Stimulated activated naive CD4-positive, alpha-beta T cell (primary cell): ENCODE results near the gene FGF12.

ENCODE experiments used
- DNase-seq, 6 experiments: peaks; one replicate each; lab custom pipeline; 2025; lab: John Stamatoyannopoulos, UW

FGF12 gene

DNA sequence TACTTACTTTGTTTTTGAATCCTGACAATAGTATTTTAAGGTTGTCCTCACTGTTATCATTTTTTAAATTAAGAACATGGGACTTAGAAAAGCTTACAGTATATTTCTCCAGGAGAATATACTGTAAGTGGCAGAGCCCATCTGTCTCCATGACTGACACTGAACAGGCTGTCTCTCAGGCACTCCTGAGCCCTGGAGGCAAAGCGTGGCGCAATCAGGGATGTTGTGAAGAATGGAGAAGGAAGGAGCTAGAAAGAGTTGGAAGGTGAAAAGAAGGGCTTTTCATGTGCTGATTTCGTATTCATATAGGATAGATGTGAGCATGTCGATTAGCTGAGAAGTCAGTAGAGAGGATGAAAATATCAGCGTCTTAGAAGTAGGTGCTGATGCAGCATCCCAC lies 41.5 kb downstream of the FGF12 start:
- DNase-seq, result no peak

DNA sequence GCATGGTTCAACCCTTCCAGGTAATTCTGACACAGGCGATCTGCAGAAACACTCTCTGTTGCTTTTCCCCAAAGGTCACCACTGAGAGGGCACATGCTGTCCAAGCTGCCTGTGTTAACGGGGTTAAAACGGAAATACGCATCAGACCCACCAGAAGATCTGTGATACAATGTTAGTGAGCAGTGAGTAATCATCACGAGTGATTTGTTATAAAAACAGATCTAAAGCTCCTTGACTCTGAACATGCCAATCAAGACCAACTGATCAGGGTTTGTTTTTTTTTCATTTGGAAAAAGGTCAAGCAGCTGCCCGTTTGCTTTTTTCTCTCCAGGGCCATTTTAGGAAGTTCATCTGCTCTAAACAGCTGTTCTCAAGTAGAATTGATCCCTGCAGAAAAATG lies 43.2 kb downstream of the FGF12 start:
- no peak for DNase-seq

DNA sequence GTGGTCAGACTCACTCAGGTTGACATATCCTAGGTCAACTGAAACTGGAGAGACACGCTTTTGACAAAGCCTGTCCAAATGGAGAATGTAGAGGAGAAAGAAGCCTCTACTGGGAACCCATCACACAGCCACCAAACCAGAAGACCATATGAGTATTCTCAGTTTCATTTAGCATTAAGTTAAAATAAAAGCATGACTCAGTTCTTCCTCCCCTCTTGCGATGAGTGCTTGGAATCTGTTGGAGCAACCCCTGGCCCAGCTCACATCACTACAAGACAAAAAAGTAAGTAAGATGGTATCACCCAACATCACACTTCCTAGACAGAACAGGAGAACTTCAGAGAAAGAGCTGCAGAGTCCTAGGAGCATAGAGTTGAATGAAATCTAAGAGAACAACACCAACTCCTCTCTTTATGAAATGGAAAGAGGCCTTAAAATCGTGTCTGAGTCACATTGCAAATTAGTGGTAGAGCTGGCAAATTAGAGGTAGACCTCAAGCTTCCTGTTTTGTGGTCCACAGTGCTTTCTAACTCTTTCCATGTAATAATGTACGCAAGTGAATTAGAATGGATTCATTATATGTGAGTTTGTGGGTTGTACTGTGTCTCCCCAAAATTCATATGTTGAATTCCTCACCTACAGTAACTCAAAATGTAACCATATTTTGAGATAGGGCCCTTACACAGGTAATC lies 51.2 kb downstream of the FGF12 start:
- DNase-seq, result no peak

DNA sequence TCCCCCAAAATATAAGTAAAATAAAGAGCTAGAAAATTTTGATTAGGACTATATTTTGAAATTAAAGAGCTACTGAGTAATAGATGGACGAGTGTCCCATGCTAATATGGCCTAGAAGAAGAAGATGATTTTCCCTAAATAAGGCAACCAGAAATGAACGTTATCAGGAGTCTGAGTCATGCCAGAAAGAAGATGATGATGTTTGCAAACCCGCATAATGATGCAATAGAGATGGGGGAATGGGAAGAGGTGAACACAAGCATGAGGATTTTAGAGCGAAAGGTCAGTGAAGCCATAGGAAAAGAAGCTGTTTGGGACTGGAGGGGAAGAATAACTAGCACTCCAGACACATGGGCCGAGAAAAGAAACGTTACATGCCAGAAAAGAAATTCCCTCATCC lies 71.7 kb downstream of the FGF12 start:
- DNase-seq, result no peak

DNA sequence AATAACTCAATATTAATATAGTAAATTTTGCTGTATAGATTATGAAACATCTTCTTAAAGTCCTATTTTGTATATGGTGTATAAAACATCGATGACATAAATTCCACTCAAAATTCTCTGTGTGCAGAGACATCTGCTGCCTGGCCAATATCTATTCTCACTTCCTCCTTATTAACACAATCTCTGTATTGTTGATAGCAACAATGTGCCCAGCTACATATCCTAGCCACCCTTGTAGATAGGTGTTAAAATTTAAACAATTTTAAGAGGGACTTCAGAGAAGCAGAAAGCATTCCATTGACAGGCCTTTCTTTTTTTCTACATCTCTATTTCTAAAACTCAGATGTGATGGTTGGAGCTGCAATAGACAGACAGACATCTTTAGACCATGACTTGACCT lies 72.3 kb downstream of the FGF12 start:
- no peak for DNase-seq

DNA sequence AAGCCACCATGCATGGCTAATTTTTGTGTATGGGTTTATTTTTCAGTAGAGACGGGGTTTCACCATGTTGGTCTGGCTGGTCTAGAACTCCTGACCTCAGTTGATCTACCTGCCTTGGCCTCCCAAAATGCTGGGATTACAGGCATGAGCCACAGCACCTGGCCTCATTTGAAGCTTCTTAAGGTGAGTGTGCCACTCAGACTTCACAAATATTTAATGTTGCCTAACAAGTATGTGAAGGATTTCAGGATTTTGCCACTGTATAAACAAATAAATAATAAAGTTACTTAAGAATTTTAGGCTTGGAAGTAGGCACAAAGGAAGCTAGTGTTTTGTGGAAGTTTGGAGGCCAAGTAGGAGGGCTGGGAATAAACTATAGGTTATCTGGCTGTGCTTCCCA lies 73.5 kb downstream of the FGF12 start:
- DNase-seq, result no peak

DNA sequence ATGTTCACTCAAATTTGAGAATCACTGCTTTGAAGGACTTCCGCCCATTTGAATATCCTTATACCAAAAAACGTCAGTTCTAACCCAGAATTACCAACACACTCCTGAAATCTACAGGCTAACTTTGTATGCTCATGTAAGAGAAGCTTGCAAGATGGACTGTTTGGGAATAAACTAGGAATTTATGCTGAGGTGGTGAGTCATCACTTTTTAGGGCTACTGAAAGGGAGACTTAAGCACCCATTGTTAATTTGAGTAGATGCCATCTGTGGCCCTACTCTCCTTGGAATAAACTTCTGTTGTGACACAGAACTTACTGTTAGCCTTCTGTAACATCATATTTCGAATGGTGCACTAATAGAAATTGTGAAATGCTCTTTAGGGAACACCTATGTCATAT lies 74.6 kb downstream of the FGF12 start:
- DNase-seq, result no peak

DNA sequence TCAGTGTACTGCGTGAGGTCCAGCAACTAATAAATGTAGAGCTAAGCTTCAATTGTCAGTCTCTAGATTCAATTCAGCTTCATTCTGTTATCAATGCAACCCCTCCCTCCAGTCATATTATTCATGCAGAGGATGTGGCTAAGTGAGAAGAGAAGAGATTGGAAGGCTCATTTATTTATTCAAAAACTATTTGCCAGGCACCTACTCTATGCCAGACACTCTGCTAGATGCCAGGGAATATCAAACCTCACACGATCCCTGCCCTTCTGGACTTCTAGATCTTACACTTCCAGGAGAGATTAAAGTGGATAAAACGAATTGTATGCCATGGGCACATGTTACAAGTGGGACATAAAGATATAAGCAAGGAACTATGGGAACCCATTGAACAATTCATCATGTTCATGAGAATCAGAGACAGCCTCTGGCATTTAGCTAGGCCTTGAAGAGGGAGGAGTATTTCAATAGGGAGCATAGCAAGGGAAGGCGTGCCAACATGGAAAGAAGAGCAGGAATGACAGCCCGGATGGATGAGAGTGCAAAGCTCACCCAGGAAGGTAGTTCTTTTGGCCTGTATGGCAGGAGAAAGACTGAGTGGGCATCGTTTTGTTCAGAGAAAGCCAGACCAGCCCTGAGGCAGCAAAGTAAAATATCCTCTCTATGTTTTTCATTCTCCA lies 75.4 kb downstream of the FGF12 start:
- no peak for DNase-seq

DNA sequence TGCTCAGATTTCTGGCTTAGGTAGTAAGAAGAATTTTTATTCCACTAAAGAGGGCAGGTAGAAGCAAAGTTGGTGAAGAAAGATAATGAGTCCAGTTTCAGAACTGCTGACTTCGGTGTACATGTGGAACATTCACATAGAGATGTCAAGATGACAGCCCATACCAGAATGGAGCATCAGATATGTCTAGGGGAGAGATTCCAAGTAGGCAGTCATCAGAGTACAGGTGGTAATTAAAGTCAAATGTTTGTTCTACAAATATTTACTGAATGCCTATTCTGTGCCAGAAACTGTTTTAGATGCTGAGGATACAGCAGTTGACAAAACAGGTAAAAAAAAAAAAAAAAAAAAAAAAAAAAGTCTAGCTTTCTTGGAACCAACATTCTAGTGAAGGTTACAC lies 81.9 kb downstream of the FGF12 start:
- DNase-seq, result no peak

DNA sequence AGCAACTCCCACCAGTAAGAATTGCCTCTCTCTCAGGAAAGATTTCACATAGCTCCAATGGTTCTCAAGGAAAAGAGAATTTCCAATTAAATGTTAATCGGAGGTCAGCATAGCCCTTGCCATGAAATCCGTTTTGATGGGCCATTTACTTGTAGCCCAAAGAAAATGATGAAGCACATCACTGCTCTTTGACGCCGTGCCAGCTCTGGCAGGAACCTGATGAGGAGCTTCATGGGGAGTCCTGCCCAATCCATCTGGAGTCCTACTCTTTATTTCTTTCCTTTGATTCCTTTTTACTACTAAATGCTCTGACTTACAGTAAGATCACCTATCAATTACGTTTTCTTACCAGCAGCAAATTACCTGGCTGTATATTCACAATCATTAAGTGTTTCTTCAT lies 84.7 kb downstream of the FGF12 start:
- no peak for DNase-seq

DNA sequence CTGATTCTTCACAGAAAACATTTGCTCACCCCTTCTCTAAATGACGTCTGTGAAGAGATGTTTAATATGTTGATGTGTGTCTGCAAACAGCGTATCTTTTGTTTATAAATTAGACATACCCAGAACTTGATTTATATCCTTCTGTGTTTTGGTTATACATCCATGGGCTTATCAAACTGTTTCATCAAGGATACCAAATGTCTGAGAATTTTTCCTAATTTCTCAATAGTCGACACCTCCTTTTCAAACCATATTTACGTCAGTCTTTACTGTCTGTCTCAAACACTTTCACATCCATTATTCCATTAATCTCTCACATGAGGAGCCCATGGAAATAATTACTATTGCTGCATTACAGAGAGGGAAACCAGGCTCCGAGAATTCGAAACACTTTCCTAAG lies 85.4 kb downstream of the FGF12 start:
- DNase-seq, result no peak

DNA sequence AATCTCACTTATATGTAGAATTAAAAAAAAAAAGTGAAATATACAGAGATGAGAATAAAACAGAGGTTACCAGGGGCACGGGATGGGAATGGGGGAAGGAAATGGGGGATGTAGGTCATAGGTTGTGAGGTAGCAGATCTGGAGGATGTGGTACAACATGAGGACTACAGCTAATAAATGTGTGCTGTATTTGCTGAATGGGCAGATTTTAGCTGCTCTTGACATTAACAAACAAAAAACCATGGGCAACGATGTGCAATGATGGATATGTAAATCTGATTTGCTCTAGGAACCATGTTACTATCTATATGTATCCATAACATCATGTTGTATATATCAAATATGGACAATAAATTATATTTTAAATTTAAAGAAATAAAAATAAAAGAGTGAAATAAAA lies 87.4 kb downstream of the FGF12 start:
- DNase-seq, result no peak

DNA sequence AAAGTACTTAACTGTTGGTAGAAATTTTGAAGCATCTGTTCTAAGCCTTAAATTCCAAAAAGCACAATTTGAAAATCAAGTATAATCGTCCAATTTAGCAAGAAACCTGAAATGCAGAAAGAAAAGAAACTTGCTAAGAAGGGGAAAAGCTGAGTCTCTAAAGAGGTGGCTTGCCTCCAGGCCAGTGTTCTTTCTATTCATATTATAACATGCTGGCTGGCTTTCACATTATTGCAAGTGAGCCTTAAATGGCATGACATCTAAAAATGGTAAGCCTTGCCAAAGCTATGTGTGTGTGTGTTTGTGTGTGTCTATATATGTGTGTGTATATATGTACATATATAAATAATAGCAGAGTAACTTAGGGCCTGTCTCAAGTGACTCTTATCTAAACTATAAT lies 89.5 kb downstream of the FGF12 start:
- DNase-seq, result no peak

DNA sequence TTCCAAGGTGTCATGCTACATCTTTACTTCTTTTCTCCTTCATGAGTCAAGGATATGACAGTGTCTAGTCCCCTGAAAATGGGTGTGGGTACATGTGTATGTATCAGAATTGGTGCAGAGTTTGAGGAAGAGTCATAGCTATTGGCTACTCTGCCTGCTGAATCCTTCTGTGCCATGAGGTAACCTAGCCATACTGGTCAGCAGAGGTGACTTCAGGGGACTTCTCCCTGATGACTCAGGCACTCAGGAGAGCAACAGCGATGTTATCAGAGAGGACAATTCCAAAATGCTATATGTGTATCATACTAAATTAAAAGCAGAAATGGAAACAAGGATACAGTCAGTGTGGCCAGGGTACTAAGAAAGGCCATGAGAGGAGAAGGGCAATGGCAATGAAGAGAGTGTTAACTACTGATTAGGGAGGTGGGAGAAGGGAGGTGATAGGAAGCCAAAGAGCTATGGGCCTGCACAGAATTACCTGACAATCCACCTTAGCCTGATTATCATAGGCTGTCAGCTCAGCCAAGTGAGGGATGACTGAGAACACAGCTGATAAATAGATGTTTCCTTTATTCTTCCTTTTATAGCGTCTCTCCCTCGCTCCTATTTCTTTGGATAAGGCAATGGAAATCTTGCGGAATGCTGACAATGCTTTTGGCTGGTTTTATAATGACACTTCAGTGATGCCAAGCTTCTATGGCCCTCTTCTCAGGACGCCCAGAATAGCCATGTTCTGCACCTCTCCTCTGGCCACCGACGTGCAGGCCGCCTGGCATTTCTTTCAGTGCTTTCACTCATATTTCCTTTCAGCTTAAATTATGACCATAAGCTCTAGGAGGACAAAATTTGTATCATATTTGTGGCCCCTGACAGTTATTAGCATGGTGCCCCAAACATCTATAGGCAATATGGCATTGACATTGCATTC lies 90.6 kb downstream of the FGF12 start:
- DNase-seq, result no peak

DNA sequence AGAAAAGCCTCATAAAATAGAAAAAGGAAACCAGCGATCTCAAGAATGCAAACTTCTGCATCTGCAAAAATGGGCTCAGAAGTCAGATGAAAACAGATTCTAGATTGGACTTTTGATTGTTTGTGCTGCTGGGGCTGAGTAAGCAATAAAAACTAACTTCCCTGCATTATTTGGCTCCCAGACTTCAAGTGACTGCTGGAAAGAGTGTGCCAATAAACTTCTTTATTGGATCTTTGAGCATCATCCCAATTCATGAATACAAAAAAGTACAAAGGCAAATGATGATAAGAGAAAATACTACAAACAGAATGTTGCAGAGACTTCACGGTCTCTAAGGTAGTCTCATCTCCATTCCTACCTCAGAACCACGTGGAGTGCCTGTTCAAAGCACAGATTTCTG lies 97.9 kb downstream of the FGF12 start:
- no peak for DNase-seq

DNA sequence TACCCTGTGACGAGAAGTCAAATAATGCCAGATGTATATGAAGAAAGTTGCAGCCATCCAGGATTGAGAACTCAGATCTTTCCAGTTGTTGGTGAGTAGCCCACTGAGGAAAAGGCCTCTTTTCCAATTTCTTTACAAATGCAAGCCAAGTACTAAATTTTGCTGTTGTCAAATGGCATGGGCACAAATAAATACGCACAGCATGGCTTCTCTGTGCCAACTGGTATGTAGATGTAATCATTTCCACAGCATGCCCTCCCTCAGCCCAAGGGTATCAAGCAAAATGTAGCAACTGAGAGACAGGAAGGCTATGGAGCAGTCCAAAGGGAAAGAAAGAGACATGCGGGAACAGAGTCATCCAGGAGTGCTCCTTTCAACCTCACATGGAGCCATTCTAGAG lies 105.4 kb downstream of the FGF12 start:
- DNase-seq, result no peak

DNA sequence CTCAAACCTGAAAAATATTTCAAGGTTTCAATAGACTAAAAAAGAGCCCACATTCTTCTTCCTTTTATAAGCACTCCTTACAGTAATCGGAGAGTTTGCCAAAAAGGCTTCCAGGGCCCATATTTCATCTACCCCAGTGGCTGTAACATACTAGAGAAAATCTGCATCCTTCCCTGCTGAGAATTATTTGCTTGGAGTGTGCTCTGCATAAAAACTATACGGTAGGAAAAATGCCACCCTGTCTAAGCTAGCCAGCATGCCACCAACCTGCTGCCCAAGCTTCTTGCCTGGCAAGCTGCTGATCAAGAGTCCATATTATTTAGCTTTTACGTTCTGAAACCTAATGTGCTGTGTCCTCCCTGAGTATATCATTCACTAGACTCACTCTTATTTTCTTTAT lies 107.1 kb downstream of the FGF12 start:
- DNase-seq, result no peak

DNA sequence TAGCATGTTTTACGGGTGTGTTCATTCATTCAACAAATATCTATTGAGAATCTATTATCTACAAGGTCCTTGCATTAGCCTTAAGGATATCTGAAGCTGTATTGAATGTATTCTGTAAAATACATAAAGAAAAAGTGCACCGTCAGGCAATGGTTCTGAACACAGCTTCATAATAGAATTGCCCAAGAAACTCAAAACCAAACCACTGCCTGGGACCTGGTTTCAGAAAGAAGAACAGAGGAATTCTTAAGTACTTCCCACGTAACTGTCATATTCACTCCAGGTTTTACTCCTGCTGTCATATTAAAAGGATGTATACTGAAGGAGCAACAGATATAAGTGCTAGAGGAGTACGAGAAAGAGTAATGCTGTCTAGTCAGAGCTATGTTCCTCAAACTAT lies 115.9 kb downstream of the FGF12 start:
- DNase-seq, result no peak

DNA sequence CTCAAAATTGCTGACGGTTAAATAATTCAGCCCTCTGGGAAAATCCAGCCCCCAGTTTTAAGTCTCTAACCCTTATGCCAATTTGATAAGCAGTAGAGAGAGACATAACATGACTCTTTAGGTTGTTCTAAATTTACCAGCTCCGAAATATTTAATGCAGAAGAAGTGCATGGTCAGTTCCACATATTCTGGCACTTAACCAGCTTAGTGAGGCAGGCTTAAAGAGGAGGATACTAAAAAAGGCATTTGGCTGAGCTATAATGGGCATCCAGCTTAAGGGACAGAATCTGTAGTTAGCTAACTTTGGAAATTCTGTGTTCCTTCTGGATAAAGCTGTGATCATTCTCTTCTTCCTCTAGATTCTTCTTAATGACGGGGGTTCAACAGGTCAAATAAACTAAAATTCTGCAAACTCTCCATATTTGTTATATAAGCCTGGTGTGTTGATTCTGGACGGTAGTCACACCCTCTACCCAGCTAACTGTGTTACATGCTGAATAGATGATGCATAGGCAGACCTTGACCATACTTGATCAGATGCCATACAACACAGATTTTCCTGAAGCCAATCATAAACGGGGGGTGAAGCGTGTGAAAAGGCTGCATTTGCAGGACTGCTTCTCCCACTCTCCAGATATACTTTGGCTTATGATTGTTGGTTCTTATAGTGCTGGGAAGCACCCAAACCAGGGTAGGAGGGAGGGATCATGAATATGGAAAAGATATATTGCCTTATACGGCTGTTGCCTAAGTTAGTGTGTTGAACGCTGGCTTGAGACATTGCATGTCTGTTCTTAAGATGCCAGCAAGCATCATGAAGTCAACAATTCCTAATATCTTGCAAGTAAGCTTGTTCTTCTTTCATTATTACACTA lies 118.4 kb downstream of the FGF12 start:
- no peak for DNase-seq

DNA sequence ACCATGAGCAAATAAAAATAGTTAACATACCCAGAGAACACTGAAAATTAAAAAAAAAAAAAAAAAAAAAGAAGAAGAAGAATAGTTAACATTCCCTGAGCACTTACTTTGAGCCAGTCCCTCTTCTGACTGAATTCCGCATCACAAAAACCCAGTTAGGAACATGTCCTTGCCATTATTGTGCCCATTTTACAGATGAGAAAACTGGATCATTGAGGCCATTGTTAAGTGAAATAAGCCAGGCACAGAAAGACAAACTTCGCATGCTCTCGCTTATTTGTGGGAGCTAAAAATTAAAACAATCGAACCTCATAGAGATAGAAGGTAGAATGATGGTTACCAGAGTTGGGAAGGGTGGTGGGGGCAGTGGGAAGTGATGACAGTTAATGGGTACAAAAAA lies 119.5 kb downstream of the FGF12 start:
- no peak for DNase-seq

DNA sequence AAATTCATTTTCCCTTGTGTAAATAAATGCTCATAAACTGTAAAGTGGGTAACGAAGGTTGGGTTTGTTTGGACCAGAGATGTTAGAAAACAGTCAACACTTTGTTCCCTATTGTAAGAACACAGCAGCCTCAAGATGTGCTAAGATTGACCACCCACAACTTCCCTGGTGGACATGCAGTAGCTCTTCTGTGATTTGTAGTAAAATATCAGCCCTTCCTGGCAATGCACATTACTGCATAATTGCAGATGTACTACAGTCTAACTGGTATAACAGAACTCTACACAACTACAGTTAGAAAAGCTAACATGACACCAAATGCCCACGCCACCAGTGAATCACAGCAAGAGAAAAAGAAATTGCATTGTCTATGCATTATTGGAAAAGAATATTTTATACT lies 129.4 kb downstream of the FGF12 start:
- DNase-seq, result no peak

DNA sequence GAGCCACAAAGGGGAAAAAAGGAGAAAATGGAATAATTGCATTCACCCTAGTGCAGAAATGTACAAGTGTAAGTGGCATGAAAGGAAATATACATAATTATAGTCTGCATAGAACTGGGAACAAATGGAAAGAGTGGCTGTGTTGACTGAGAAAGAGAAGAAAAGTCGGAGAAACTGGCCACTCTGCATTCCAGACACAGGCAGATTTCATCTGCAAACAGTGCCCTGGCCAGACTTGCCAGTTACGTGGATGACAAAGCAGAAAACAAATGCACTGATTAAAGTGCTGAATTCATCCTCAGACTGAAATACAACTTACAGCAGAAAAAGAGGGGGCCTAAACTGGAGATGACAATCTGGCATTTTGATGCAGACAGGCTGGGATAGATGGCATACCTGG lies 129.8 kb downstream of the FGF12 start:
- DNase-seq, result no peak
